ENCODE data around the gene PRODH2. TPM values are rescaled to one million over a fixed set of nuclear protein-coding genes. Genes with fewer than 3 reads are reported as not detected.

PRODH2 gene
- total RNA-seq, 1 experiment from 2014 or later, result not detected

DNA sequence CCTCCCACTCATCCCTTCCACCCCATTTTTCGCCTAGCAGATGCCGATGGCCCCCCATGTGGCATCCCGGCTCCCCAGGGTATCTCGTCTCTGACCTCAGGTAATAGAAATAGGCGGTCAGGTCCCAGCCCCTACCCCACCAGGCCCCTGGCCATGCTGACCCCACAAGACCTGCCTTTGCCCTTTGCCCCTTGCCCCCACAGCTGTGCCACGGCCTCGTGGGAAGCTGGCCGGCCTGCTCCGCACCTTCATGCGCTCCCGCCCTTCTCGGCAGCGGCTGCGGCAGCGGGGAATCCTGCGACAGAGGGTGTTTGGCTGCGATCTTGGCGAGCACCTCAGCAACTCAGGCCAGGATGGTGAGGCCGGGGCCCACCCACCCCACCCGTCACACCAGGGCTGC is 31.9 kb downstream of the PRODH2 start (continued):
- TF ChIP-seq, protein P1, sequence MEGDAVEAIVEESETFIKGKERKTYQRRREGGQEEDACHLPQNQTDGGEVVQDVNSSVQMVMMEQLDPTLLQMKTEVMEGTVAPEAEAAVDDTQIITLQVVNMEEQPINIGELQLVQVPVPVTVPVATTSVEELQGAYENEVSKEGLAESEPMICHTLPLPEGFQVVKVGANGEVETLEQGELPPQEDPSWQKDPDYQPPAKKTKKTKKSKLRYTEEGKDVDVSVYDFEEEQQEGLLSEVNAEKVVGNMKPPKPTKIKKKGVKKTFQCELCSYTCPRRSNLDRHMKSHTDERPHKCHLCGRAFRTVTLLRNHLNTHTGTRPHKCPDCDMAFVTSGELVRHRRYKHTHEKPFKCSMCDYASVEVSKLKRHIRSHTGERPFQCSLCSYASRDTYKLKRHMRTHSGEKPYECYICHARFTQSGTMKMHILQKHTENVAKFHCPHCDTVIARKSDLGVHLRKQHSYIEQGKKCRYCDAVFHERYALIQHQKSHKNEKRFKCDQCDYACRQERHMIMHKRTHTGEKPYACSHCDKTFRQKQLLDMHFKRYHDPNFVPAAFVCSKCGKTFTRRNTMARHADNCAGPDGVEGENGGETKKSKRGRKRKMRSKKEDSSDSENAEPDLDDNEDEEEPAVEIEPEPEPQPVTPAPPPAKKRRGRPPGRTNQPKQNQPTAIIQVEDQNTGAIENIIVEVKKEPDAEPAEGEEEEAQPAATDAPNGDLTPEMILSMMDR (IDR thresholded peaks at IDR 0.05), result no peak
- TF ChIP-seq, protein P2, sequence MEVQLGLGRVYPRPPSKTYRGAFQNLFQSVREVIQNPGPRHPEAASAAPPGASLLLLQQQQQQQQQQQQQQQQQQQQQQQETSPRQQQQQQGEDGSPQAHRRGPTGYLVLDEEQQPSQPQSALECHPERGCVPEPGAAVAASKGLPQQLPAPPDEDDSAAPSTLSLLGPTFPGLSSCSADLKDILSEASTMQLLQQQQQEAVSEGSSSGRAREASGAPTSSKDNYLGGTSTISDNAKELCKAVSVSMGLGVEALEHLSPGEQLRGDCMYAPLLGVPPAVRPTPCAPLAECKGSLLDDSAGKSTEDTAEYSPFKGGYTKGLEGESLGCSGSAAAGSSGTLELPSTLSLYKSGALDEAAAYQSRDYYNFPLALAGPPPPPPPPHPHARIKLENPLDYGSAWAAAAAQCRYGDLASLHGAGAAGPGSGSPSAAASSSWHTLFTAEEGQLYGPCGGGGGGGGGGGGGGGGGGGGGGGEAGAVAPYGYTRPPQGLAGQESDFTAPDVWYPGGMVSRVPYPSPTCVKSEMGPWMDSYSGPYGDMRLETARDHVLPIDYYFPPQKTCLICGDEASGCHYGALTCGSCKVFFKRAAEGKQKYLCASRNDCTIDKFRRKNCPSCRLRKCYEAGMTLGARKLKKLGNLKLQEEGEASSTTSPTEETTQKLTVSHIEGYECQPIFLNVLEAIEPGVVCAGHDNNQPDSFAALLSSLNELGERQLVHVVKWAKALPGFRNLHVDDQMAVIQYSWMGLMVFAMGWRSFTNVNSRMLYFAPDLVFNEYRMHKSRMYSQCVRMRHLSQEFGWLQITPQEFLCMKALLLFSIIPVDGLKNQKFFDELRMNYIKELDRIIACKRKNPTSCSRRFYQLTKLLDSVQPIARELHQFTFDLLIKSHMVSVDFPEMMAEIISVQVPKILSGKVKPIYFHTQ (CRISPR knock-in tag; IDR thresholded peaks at IDR 0.05), result no peak

DNA sequence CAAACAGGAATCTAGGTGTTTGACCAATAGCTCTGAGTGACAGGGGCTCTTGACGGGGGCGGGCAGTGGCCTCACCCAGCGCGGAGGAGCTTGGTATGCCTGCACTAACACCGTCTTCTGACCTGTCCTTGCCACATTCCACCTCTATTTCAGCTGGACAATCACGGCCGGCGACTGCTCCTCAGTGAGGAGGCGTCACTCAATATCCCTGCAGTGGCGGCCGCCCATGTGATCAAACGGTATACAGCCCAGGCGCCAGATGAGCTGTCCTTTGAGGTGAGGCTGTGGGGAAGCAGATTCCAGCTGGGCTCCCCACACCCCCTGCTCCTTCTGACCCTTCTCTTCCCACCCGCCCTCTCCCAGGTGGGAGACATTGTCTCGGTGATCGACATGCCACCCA is 32.6 kb downstream of the PRODH2 start:
- no peak overlapping the region for H3K4me3 Mint-ChIP-seq
- peaks cover 39% of the 10 kb centered on the region for H3K4me1 Mint-ChIP-seq
- ChIA-PET POLR2A (no interaction called here), CTCF (no interaction called here)
- ATAC-seq (no peak), DNase-seq (ENCODE audit: low spot score) (no peak)
- H3K36me3 Mint-ChIP-seq, result no peaks in the 10 kb centered on the region
- peaks cover 16% of the 10 kb centered on the region for H3K27me3 Mint-ChIP-seq (ENCODE audit: low read depth)
- no peak overlapping the region for H3K27ac Mint-ChIP-seq
- TF ChIP-seq, protein P3, sequence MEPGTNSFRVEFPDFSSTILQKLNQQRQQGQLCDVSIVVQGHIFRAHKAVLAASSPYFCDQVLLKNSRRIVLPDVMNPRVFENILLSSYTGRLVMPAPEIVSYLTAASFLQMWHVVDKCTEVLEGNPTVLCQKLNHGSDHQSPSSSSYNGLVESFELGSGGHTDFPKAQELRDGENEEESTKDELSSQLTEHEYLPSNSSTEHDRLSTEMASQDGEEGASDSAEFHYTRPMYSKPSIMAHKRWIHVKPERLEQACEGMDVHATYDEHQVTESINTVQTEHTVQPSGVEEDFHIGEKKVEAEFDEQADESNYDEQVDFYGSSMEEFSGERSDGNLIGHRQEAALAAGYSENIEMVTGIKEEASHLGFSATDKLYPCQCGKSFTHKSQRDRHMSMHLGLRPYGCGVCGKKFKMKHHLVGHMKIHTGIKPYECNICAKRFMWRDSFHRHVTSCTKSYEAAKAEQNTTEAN (CRISPR knock-in tag; IDR thresholded peaks at IDR 0.05), result no peak
- TF ChIP-seq OVOL2 (CRISPR knock-in tag; IDR thresholded peaks at IDR 0.05; ENCODE audit: borderline replicate concordance) (no peak), ZNF423 (CRISPR knock-in tag; IDR thresholded peaks at IDR 0.05) (no peak), ZNF232 (CRISPR knock-in tag; IDR thresholded peaks at IDR 0.05) (no peak), ZNF425 (CRISPR knock-in tag; conservative IDR thresholded peaks at IDR 0.05) (no peak), ZBTB21 (CRISPR knock-in tag; IDR thresholded peaks at IDR 0.05; ENCODE audit: borderline replicate concordance) (no peak), GTF2I (CRISPR knock-in tag; conservative IDR thresholded peaks at IDR 0.05) (no peak), FOXP1 (CRISPR knock-in tag; IDR thresholded peaks at IDR 0.05; ENCODE audit: borderline replicate concordance) (no peak), ZNF138 (CRISPR knock-in tag; conservative IDR thresholded peaks at IDR 0.05) (no peak), PRRX2 (CRISPR knock-in tag; IDR thresholded peaks at IDR 0.05) (no peak), IRF2 (CRISPR knock-in tag; IDR thresholded peaks at IDR 0.05; ENCODE audit: borderline replicate concordance, low read depth) (no peak), HMGA2 (CRISPR knock-in tag; IDR thresholded peaks at IDR 0.05) (no peak)
- TF ChIP-seq, protein P4, sequence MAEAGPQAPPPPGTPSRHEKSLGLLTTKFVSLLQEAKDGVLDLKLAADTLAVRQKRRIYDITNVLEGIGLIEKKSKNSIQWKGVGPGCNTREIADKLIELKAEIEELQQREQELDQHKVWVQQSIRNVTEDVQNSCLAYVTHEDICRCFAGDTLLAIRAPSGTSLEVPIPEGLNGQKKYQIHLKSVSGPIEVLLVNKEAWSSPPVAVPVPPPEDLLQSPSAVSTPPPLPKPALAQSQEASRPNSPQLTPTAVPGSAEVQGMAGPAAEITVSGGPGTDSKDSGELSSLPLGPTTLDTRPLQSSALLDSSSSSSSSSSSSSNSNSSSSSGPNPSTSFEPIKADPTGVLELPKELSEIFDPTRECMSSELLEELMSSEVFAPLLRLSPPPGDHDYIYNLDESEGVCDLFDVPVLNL (CRISPR knock-in tag; IDR thresholded peaks at IDR 0.05; ENCODE audit: borderline replicate concordance, low read depth), result no peak
- TF ChIP-seq, protein P5, sequence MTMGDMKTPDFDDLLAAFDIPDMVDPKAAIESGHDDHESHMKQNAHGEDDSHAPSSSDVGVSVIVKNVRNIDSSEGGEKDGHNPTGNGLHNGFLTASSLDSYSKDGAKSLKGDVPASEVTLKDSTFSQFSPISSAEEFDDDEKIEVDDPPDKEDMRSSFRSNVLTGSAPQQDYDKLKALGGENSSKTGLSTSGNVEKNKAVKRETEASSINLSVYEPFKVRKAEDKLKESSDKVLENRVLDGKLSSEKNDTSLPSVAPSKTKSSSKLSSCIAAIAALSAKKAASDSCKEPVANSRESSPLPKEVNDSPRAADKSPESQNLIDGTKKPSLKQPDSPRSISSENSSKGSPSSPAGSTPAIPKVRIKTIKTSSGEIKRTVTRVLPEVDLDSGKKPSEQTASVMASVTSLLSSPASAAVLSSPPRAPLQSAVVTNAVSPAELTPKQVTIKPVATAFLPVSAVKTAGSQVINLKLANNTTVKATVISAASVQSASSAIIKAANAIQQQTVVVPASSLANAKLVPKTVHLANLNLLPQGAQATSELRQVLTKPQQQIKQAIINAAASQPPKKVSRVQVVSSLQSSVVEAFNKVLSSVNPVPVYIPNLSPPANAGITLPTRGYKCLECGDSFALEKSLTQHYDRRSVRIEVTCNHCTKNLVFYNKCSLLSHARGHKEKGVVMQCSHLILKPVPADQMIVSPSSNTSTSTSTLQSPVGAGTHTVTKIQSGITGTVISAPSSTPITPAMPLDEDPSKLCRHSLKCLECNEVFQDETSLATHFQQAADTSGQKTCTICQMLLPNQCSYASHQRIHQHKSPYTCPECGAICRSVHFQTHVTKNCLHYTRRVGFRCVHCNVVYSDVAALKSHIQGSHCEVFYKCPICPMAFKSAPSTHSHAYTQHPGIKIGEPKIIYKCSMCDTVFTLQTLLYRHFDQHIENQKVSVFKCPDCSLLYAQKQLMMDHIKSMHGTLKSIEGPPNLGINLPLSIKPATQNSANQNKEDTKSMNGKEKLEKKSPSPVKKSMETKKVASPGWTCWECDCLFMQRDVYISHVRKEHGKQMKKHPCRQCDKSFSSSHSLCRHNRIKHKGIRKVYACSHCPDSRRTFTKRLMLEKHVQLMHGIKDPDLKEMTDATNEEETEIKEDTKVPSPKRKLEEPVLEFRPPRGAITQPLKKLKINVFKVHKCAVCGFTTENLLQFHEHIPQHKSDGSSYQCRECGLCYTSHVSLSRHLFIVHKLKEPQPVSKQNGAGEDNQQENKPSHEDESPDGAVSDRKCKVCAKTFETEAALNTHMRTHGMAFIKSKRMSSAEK (CRISPR knock-in tag; IDR thresholded peaks at IDR 0.05; ENCODE audit: borderline replicate concordance), result no peak
- H3K9me3 Mint-ChIP-seq, result no peaks in the 10 kb centered on the region

Data from WTC11 (cell line).